H1 (cell line): ENCODE measurements around the gene PTPN3.

Source experiments
- CEBPB ChIP-seq: IDR thresholded peaks from 2 replicates; pipeline ENCODE4 v1.6.1; 2012; ENCODE audit warnings: low read depth, low read length
- CTCF ChIP-seq, 3 experiments: IDR thresholded peaks; 1 replicate in 2 of 3; 2 replicates in 1 of 3; pipeline versions ENCODE4 v1.5.1 to v1.6.1; 2011; ENCODE audit warnings: low read length in 3 of 3, mild to moderate bottlenecking in 3 of 3, inconsistent platforms in 2 of 3, low read depth in 1 of 3, moderate library complexity in 1 of 3; ENCODE audit not compliant: insufficient read depth in 1 of 3; ENCODE audit errors: control extremely low read depth in 1 of 3
- E2F6 ChIP-seq: IDR thresholded peaks from 2 replicates; pipeline ENCODE4 v1.6.1; 2012; ENCODE audit warnings: inconsistent platforms
- EZH2 ChIP-seq: fragments of 200-600 bp; sonication (generic); IDR thresholded peaks from 2 replicates; pipeline ENCODE4 v1.7.1; 2012; ENCODE audit warnings: low read depth, mild to moderate bottlenecking, moderate library complexity, low read length, inconsistent platforms; ENCODE audit not compliant: severe bottlenecking
- KDM5A ChIP-seq: fragments of 200-600 bp; IDR thresholded peaks from 2 replicates; pipeline ENCODE4 v1.7.1; 2012; ENCODE audit warnings: mild to moderate bottlenecking, low read length, inconsistent platforms, mixed read lengths
- POLR2A ChIP-seq, 2 experiments: IDR thresholded peaks; 1 replicate in 1 of 2; 2 replicates in 1 of 2; pipeline ENCODE4 v1.6.1; 2011; ENCODE audit warnings: low read depth in 2 of 2, low read length in 2 of 2, mild to moderate bottlenecking in 2 of 2; ENCODE audit errors: control extremely low read depth in 1 of 2
- SAP30 ChIP-seq: fragments of 300-600 bp; sonication (generic); IDR thresholded peaks from 2 replicates; pipeline ENCODE4 v1.7.1; 2012; ENCODE audit warnings: low read length, moderate library complexity, mild to moderate bottlenecking, inconsistent platforms; ENCODE audit not compliant: insufficient read depth, insufficient replicate concordance
- SP1 ChIP-seq: IDR thresholded peaks from 2 replicates; pipeline ENCODE4 v1.6.1; 2011; ENCODE audit warnings: low read depth, low read length
- TAF1 ChIP-seq: IDR thresholded peaks from 2 replicates; pipeline ENCODE4 v1.6.1; 2011; ENCODE audit warnings: mild to moderate bottlenecking, low read depth, low read length
- TCF12 ChIP-seq: IDR thresholded peaks from 2 replicates; pipeline ENCODE4 v1.6.1; 2011; ENCODE audit warnings: low read depth, mild to moderate bottlenecking, low read length
- YY1 ChIP-seq: IDR thresholded peaks from 2 replicates; pipeline ENCODE4 v1.6.1; 2011; ENCODE audit warnings: low read depth, mild to moderate bottlenecking, low read length

GRCh38 chr9:109507421-109507838 lies 9.3 kb upstream of the PTPN3 start:
- no peak for TF ChIP-seq SP1
- TF ChIP-seq TCF12, result no peak
- TF ChIP-seq CEBPB, result no peak
- TF ChIP-seq CTCF (IDR thresholded peaks at IDR 0.05; ENCODE audit: control extremely low read depth in 1 of 3, insufficient read depth in 1 of 3, low read depth in 1 of 3, low read length in 3 of 3), result no peak
- no peak for TF ChIP-seq KDM5A
- TF ChIP-seq TAF1, result no peak
- no peak for TF ChIP-seq YY1
- no peak for TF ChIP-seq EZH2
- no peak for TF ChIP-seq E2F6
- no peak for TF ChIP-seq SAP30
- TF ChIP-seq POLR2A (IDR thresholded peaks at IDR 0.05; ENCODE audit: control extremely low read depth in 1 of 2, low read depth in 2 of 2, low read length in 2 of 2), result no peak
